ENCODE measurements around the gene ZNF503.

The ZNF503 gene

GRCh38 chr10:75356484-75356883, 45.1 kb downstream of the ZNF503 start:
- Histone ChIP-seq H3K27ac (ENCODE audit: low read length) (no peak overlapping the region), H3K4me3 (ENCODE audit: low read depth in 1 of 2, low read length in 2 of 2) (no peak overlapping the region), H3K27me3 (ENCODE audit: low read depth, low read length) (peaks cover 3% of the 10 kb centered on the region), H3K36me3 (ENCODE audit: control insufficient read depth in 1 of 2, insufficient read depth in 2 of 2, low read length in 2 of 2) (no peaks in the 10 kb centered on the region), H3K4me1 (ENCODE audit: control insufficient read depth in 1 of 2, insufficient read depth in 2 of 2, low read length in 2 of 2) (no peaks in the 10 kb centered on the region), H3K9me3 (ENCODE audit: control insufficient read depth in 1 of 2, low read length in 2 of 2) (peaks cover 0 to 8% of the 10 kb centered on the region in 2 donors)

- Histone ChIP-seq H3K27ac (ENCODE audit: low read length) (no peak overlapping the region), H3K9me3 (ENCODE audit: control insufficient read depth in 1 of 2, low read length in 2 of 2) (peaks cover 0 to 8% of the 10 kb centered on the region in 2 donors), H3K27me3 (ENCODE audit: low read depth, low read length) (peaks cover 3% of the 10 kb centered on the region), H3K4me1 (ENCODE audit: control insufficient read depth in 1 of 2, insufficient read depth in 2 of 2, low read length in 2 of 2) (no peaks in the 10 kb centered on the region), H3K4me3 (ENCODE audit: low read depth in 1 of 2, low read length in 2 of 2) (no peak overlapping the region), H3K36me3 (ENCODE audit: control insufficient read depth in 1 of 2, insufficient read depth in 2 of 2, low read length in 2 of 2) (no peaks in the 10 kb centered on the region)
Measured at GRCh38 chr10:75355706-75356105, 45.9 kb downstream of the ZNF503 start.

- no peak overlapping the region for H3K27ac ChIP-seq (ENCODE audit: low read length)
- no peaks in the 10 kb centered on the region for H3K4me1 ChIP-seq (ENCODE audit: control insufficient read depth in 1 of 2, insufficient read depth in 2 of 2, low read length in 2 of 2)
- H3K27me3 ChIP-seq (ENCODE audit: low read depth, low read length) = no peaks in the 10 kb centered on the region
- no peaks in the 10 kb centered on the region for H3K36me3 ChIP-seq (ENCODE audit: control insufficient read depth in 1 of 2, insufficient read depth in 2 of 2, low read length in 2 of 2)
- peaks cover 0 to 8% of the 10 kb centered on the region in 2 donors for H3K9me3 ChIP-seq (ENCODE audit: control insufficient read depth in 1 of 2, low read length in 2 of 2)
- no peak overlapping the region for H3K4me3 ChIP-seq (ENCODE audit: low read depth in 1 of 2, low read length in 2 of 2)
Measured at GRCh38 chr10:75353183-75353582, 48.4 kb downstream of the ZNF503 start.

- H3K9me3 ChIP-seq (ENCODE audit: control insufficient read depth in 1 of 2, low read length in 2 of 2) = peaks cover 0 to 8% of the 10 kb centered on the region in 2 donors
- H3K4me1 ChIP-seq (ENCODE audit: control insufficient read depth in 1 of 2, insufficient read depth in 2 of 2, low read length in 2 of 2) = no peaks in the 10 kb centered on the region
- no peak overlapping the region for H3K4me3 ChIP-seq (ENCODE audit: low read depth in 1 of 2, low read length in 2 of 2)
- H3K27ac ChIP-seq (ENCODE audit: low read length) = no peak overlapping the region
- H3K36me3 ChIP-seq (ENCODE audit: control insufficient read depth in 1 of 2, insufficient read depth in 2 of 2, low read length in 2 of 2) = no peaks in the 10 kb centered on the region
- no peaks in the 10 kb centered on the region for H3K27me3 ChIP-seq (ENCODE audit: low read depth, low read length)
Measured at GRCh38 chr10:75352650-75353049, 48.9 kb downstream of the ZNF503 start.

- H3K27ac ChIP-seq (ENCODE audit: low read length) = no peak overlapping the region
- no peaks in the 10 kb centered on the region for H3K4me1 ChIP-seq (ENCODE audit: control insufficient read depth in 1 of 2, insufficient read depth in 2 of 2, low read length in 2 of 2)
Measured at GRCh38 chr10:75351637-75352036, 49.9 kb downstream of the ZNF503 start.

GRCh38 chr10:75350791-75351190, 50.8 kb downstream of the ZNF503 start:
- Histone ChIP-seq H3K27ac (ENCODE audit: low read length) (no peak overlapping the region), H3K27me3 (ENCODE audit: low read depth, low read length) (no peaks in the 10 kb centered on the region), H3K9me3 (ENCODE audit: control insufficient read depth in 1 of 2, low read length in 2 of 2) (peaks cover 0 to 5% of the 10 kb centered on the region in 2 donors), H3K36me3 (ENCODE audit: control insufficient read depth in 1 of 2, insufficient read depth in 2 of 2, low read length in 2 of 2) (no peaks in the 10 kb centered on the region), H3K4me1 (ENCODE audit: control insufficient read depth in 1 of 2, insufficient read depth in 2 of 2, low read length in 2 of 2) (no peaks in the 10 kb centered on the region), H3K4me3 (ENCODE audit: low read depth in 1 of 2, low read length in 2 of 2) (no peak overlapping the region)

More at GRCh38 chr10:75351637-75352036, 49.9 kb downstream of the ZNF503 start:
- no peak overlapping the region for H3K4me3 ChIP-seq (ENCODE audit: low read depth in 1 of 2, low read length in 2 of 2)
- no peaks in the 10 kb centered on the region for H3K36me3 ChIP-seq (ENCODE audit: control insufficient read depth in 1 of 2, insufficient read depth in 2 of 2, low read length in 2 of 2)
- no peaks in the 10 kb centered on the region for H3K27me3 ChIP-seq (ENCODE audit: low read depth, low read length)
- peaks cover 0 to 8% of the 10 kb centered on the region in 2 donors for H3K9me3 ChIP-seq (ENCODE audit: control insufficient read depth in 1 of 2, low read length in 2 of 2)

All from muscle layer of duodenum (tissue), 2 donors.